ENCODE measurements around the gene CARD11. TPM values are rescaled to one million over a fixed set of nuclear protein-coding genes. Genes with fewer than 3 reads are reported as not detected.

The CARD11 gene
- total and polyA plus RNA-seq, 2 of the 4 experiments (the other 2 are of a cell fraction), result 0.18 to 0.26 TPM

DNA sequence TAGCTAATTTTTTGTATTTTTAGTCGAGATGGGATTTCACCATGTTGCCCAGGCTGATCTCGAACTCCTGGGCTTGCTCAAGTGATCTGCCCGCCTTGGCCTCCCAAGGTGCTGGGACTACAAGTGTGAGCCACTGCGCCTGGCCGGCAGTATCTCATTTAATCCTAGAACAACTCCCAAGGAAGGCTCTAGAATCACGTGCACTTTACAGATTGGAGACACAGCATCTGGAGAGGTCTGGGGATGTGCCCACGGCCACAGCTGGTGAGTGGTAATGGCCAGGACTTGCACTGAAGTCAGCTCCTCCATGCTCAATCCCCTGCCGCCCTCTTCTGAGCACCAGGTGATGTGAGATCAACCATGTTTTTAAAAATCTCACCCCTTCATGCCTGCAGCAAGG is 43.1 kb downstream of the CARD11 start:
- TF ChIP-seq MAZ (IDR thresholded peaks at IDR 0.05; ENCODE audit: borderline replicate concordance, low read depth, low read length), result no peak
- TF ChIP-seq, protein P1, sequence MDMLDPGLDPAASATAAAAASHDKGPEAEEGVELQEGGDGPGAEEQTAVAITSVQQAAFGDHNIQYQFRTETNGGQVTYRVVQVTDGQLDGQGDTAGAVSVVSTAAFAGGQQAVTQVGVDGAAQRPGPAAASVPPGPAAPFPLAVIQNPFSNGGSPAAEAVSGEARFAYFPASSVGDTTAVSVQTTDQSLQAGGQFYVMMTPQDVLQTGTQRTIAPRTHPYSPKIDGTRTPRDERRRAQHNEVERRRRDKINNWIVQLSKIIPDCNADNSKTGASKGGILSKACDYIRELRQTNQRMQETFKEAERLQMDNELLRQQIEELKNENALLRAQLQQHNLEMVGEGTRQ (IDR thresholded peaks at IDR 0.05; ENCODE audit: low read depth, low read length), result no peak
- WGBS, 2 experiments (ENCODE audit: extremely low coverage in 2 of 2, insufficient read length in 1 of 2), result 20% methylated on average over 1 of the region's 8 CpGs; no CpG with 5 or more reads in 1 of the 2 experiments
- Histone ChIP-seq H2BK5ac (ENCODE audit: low read depth, low read length, poor library complexity, severe bottlenecking) (no peak overlapping the region), H3K9ac (ENCODE audit: low read depth, low read length) (no peak overlapping the region), H3K4ac (ENCODE audit: low read depth, low read length) (no peak overlapping the region), H2BK120ac (ENCODE audit: low read depth, low read length) (no peak overlapping the region), H3K18ac (ENCODE audit: low read depth, low read length) (no peak overlapping the region), H4K20me1 (ENCODE audit: insufficient read depth, low read length) (no peaks in the 10 kb centered on the region), H3K9me3 (ENCODE audit: control insufficient read depth, insufficient read depth, low read length) (peaks cover 4% of the 10 kb centered on the region; the same call in 1 of the 2 replicates), H2AK9ac (replicated peaks; ENCODE audit: low read depth, low read length, poor library complexity) (no peak overlapping the region), H3K36me3 (ENCODE audit: control insufficient read depth, insufficient read depth, low read length) (no peaks in the 10 kb centered on the region), H2BK15ac (ENCODE audit: low read depth, low read length) (no peak overlapping the region), H4K5ac (ENCODE audit: low read depth, low read length) (no peak overlapping the region), H2BK20ac (ENCODE audit: low read depth, low read length) (no peak overlapping the region), H4K91ac (ENCODE audit: insufficient read depth, low read depth, low read length) (no peak overlapping the region), H3K56ac (ENCODE audit: extremely low read depth, insufficient read depth, low read length) (no peak overlapping the region), H3K27ac (ENCODE audit: insufficient read depth, low read length) (no peak overlapping the region), H3K9me1 (ENCODE audit: insufficient read depth, low read length) (no peaks in the 10 kb centered on the region), H3K14ac (replicated peaks; ENCODE audit: low read depth, low read length) (no peak overlapping the region), H3K79me1 (ENCODE audit: low read depth in 1 of 2, low read length in 2 of 2) (no peaks in the 10 kb centered on the region), H3K4me2 (ENCODE audit: low read depth, low read length) (no peak overlapping the region), H3K23ac (ENCODE audit: low read depth, low read length) (no peak overlapping the region), H2AK5ac (ENCODE audit: low read depth, low read length) (no peak overlapping the region), H2AFZ (replicated peaks; ENCODE audit: low read length, poor library complexity) (no peak overlapping the region), H3K27me3 (ENCODE audit: control insufficient read depth, insufficient read depth, low read length) (no peaks in the 10 kb centered on the region), H3K4me3 (ENCODE audit: insufficient read depth, low read depth, low read length) (no peak overlapping the region), H3K4me1 (ENCODE audit: control insufficient read depth, insufficient read depth, low read length) (no peaks in the 10 kb centered on the region), H4K8ac (ENCODE audit: low read depth in 2 of 2, low read length in 2 of 2) (no peak overlapping the region)
- POLR2A ChIA-PET (ENCODE audit: unreplicated experiment), result no interaction called here
- in situ Hi-C loops (cut with MboI; ENCODE audit: low sequenced_read_pairs) (no loop called here), intact Hi-C loops (cut with micrococcal nuclease) (no loop called here), dilution Hi-C loops (cut with HindIII; ENCODE audit: low sequenced_read_pairs, unreplicated experiment) (no loop called here)
- no TSS peak for BruUV-seq (replicated peaks)
- no peak for ATAC-seq (ENCODE audit: low read depth)
- DNase-seq, result no peak
- CTCF ChIA-PET, result no interaction called here

Data from IMR-90 (cell line).